K562 (cell line): ENCODE results near the gene RPL7L1. TPM values are rescaled to one million over a fixed set of nuclear protein-coding genes. Genes with fewer than 3 reads are reported as not detected.

Source experiments
- ATAC-seq: fragments of 200-7000 bp; cut with Tn5 transposase; 3 replicates; pipeline ENCODE4 v1.9.1; 2020; ENCODE audit warnings: moderate library complexity
- BruUV-seq: library from RNA; stranded (reverse); fragments of 400-500 nt; replicated peaks from 2 replicates; lab custom pipeline; 2021; lab: Mats Ljungman, UMichigan
- CTCF ChIA-PET: fragments of 300-600 bp; formaldehyde crosslinking; extraction: SDS; loops from one replicate; lab custom pipeline; 2021; ENCODE audit warnings: low intra/inter-chr PET ratio; lab: Yijun Ruan, JAX
- POLR2A ChIA-PET: fragments of 300-600, 350-650 bp; sonication (Branson Sonifier 250); formaldehyde crosslinking; extraction: SDS; loops from one replicate; lab custom pipeline; 2021; ENCODE audit warnings: antibody characterized with exemption, inconsistent platforms; lab: Yijun Ruan, JAX
- DNase-seq, 4 experiments: peaks; one replicate each; pipeline versions ENCODE4 v3.0.0 to v3.0.0-alpha.2; 2011 to 2018; ENCODE audit warnings: low spot score in 3 of 4, mixed read lengths in 3 of 4; ENCODE audit errors: extremely low read depth in 1 of 4
- FAIRE-seq: peaks from 2 replicates; lab custom pipeline; 2011; peaks lifted over from hg19 to GRCh38; lab: Jason Lieb, UNC
- H2AFZ ChIP-seq: 2 replicates; pipeline ENCODE4 v1.6.0; 2011; ENCODE audit warnings: low read depth, low read length, control low read depth, inconsistent platforms
- H3K27ac ChIP-seq: fragments of 200-600 bp; 3 replicates; pipeline ENCODE4 v1.8.0; 2011; ENCODE audit warnings: low read depth, mild to moderate bottlenecking, control low read depth, inconsistent platforms, low read length, moderate library complexity, mixed read lengths; ENCODE audit errors: extremely low read depth
- H3K27me3 ChIP-seq, 2 experiments: fragments of 300-600 bp in 1 of 2; 2 replicates in 1 of 2; 3 replicates in 1 of 2; pipeline versions ENCODE4 v1.6.0 to v1.8.0; 2011; ENCODE audit warnings: inconsistent platforms in 2 of 2, low read length in 2 of 2, mild to moderate bottlenecking in 1 of 2, mixed read lengths in 1 of 2, moderate library complexity in 1 of 2; ENCODE audit not compliant: control insufficient read depth in 2 of 2, insufficient read depth in 2 of 2
- H3K36me3 ChIP-seq: fragments of 300-600 bp; 3 replicates; pipeline ENCODE4 v1.8.0; 2011; ENCODE audit warnings: mild to moderate bottlenecking, low read length, inconsistent platforms; ENCODE audit not compliant: control insufficient read depth, insufficient read depth
- H3K4me1 ChIP-seq, 2 experiments: fragments of 200-600 bp in 1 of 2; replicated peaks in 1 of 2; 2 replicates in 1 of 2; 3 replicates in 1 of 2; pipeline versions ENCODE4 v1.5.1 to v1.8.0; 2011; ENCODE audit warnings: inconsistent platforms in 2 of 2, low read length in 2 of 2, mild to moderate bottlenecking in 1 of 2, mixed read lengths in 1 of 2, moderate library complexity in 1 of 2; ENCODE audit not compliant: control insufficient read depth in 2 of 2, insufficient read depth in 2 of 2
- H3K4me2 ChIP-seq: 2 replicates; pipeline ENCODE4 v1.6.1; 2011; ENCODE audit warnings: low read length, control low read depth, inconsistent platforms, mixed read lengths; ENCODE audit not compliant: insufficient read depth
- H3K4me3 ChIP-seq: fragments of 200-600 bp; sonication (generic), shearing (Covaris generic); 2 replicates; pipeline ENCODE4 v1.5.1; 2016; ENCODE audit warnings: control low read depth, inconsistent platforms
- H3K79me2 ChIP-seq: fragments of 200-600 bp; 3 replicates; pipeline ENCODE4 v1.8.0; 2011; ENCODE audit warnings: low read length, inconsistent platforms; ENCODE audit not compliant: control insufficient read depth, insufficient read depth
- H3K9ac ChIP-seq, 2 experiments: 2 replicates each; pipeline versions ENCODE4 v1.6.0 to v1.6.1; 2011; ENCODE audit warnings: low read depth in 2 of 2, low read length in 2 of 2, control low read depth in 1 of 2, inconsistent platforms in 1 of 2, mild to moderate bottlenecking in 1 of 2, mixed read lengths in 1 of 2; ENCODE audit not compliant: insufficient read depth in 1 of 2
- H3K9me1 ChIP-seq: one replicate; pipeline ENCODE4 v1.6.0; 2011; ENCODE audit warnings: inconsistent platforms, mild to moderate bottlenecking, low read length, moderate library complexity; ENCODE audit not compliant: control insufficient read depth, insufficient read depth
- H3K9me3 ChIP-seq: replicated peaks from 2 replicates; pipeline ENCODE4 v1.5.1; 2011; ENCODE audit warnings: low read depth, low read length, inconsistent platforms; ENCODE audit not compliant: control insufficient read depth, insufficient read depth
- H4K20me1 ChIP-seq: replicated peaks from 2 replicates; pipeline ENCODE4 v1.6.1; 2011; ENCODE audit warnings: low read length, inconsistent platforms, mixed read lengths; ENCODE audit not compliant: control insufficient read depth, insufficient read depth
- HEY1 ChIP-seq: fragments of 250-450 bp; sonication (Bioruptor Pico); IDR thresholded peaks from 2 replicates; pipeline ENCODE4 v1.5.0; 2020; ENCODE audit warnings: mild to moderate bottlenecking, moderate library complexity, borderline replicate concordance
- NFIC ChIP-seq: fragments of 450-650 bp; IDR thresholded peaks from 2 replicates; pipeline ENCODE4 v1.6.1; 2017; ENCODE audit warnings: mild to moderate bottlenecking, inconsistent platforms
- SMARCC2 ChIP-seq: fragments of 450-650 bp; IDR thresholded peaks from 2 replicates; pipeline ENCODE4 v1.6.1; 2017; ENCODE audit warnings: antibody characterized with exemption, moderate library complexity, mild to moderate bottlenecking, low read depth
- ZNF589 ChIP-seq: fragments of 200-800 bp; sonication (Bioruptor generic); IDR thresholded peaks from 2 replicates; pipeline ENCODE4 v1.6.1; 2016; ENCODE audit warnings: low read depth, missing genetic modification characterization, missing compliant biosample characterization
- WGBS: fragments of 100-300 bp; shearing (Covaris generic); methylation state at CpG from one replicate; pipeline ENCODE4 v1.1.6; 2016; ENCODE audit warnings: low coverage, mixed read lengths; ENCODE audit not compliant: insufficient coverage; ENCODE audit errors: missing lambda C conversion rate; 5-methylcytosine and 5-hydroxymethylcytosine counted together
- in situ Hi-C: fragments of 300-500 bp; cut with MboI; formaldehyde crosslinking; loops from 4 replicates; pipeline ENCODE4 v1.15.0; 2018; ENCODE audit warnings: inconsistent platforms, mixed read lengths
- intact Hi-C: fragments of 100-400 bp; cut with micrococcal nuclease; formaldehyde crosslinking; loops from 2 replicates; pipeline ENCODE4 v1.14.2; 2022
- polyA plus RNA-seq, 8 experiments: library from polyadenylated mRNA; depleted of rRNA in 4 of 8; stranded (reverse) in 5 of 8; unstranded in 3 of 8; fragments of >200 nt; fragmentation: Nextera tagmentation in 2 of 8; fragmentation: Illumina TruSeq in 1 of 8; extraction: Ambion mirVana in 2 of 8; extraction: Trizol in 1 of 8; gene quantifications; 2 replicates each; pipeline versions ENCODE4 v1.2.1 to v1.2.3, GENCODE V29; 2011 to 2014; ENCODE audit warnings: inconsistent platforms in 1 of 8, missing spikeins in 1 of 8
- total RNA-seq, 7 experiments: library from RNA; depleted of rRNA in 6 of 7; stranded (reverse); fragments of >200 nt in 6 of 7; fragmentation: Illumina TruSeq in 2 of 7; extraction: Trizol in 2 of 7; gene quantifications; 2 replicates each; pipeline versions ENCODE4 v1.2.1 to v1.2.3, GENCODE V29; 2011 to 2021; ENCODE audit warnings: low replicate concordance in 1 of 7
- TF ChIP-seq, protein P1 (sequence below): fragments of 200-800 bp; sonication (Bioruptor generic); IDR thresholded peaks from 2 replicates; pipeline ENCODE4 v1.6.1; 2016; ENCODE audit warnings: missing genetic modification characterization, missing compliant biosample characterization

RPL7L1 gene
- total and polyA plus RNA-seq, 9 of the 15 experiments (the other 6 are each of a cell fraction or from before 2014, with no cell fraction given) = 129 to 259 (median 164) TPM

DNA sequence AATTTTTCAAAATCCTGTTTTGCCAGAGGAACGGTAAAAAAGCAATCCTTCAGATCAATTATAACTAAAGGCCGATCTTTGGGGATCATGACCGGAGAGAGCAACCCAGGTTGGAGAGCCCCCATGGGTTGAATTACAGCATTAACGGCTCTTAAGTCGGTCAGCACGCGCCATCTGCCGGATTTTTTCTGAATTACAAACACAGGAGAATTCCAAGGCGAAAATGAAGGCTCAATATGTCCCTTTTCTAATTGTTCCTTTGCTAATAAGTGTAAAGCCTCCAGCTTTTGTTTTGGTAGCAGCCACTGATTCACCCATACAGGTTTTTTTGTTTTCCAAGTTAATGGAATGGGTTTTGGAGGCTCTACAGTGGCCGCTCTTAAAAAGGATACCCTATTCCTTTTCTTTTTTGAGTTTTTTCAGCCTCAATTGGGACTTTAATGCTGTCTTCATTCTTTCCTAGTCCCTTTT, 19.5 kb downstream of the RPL7L1 start (continued):
- TF ChIP-seq, protein P1, sequence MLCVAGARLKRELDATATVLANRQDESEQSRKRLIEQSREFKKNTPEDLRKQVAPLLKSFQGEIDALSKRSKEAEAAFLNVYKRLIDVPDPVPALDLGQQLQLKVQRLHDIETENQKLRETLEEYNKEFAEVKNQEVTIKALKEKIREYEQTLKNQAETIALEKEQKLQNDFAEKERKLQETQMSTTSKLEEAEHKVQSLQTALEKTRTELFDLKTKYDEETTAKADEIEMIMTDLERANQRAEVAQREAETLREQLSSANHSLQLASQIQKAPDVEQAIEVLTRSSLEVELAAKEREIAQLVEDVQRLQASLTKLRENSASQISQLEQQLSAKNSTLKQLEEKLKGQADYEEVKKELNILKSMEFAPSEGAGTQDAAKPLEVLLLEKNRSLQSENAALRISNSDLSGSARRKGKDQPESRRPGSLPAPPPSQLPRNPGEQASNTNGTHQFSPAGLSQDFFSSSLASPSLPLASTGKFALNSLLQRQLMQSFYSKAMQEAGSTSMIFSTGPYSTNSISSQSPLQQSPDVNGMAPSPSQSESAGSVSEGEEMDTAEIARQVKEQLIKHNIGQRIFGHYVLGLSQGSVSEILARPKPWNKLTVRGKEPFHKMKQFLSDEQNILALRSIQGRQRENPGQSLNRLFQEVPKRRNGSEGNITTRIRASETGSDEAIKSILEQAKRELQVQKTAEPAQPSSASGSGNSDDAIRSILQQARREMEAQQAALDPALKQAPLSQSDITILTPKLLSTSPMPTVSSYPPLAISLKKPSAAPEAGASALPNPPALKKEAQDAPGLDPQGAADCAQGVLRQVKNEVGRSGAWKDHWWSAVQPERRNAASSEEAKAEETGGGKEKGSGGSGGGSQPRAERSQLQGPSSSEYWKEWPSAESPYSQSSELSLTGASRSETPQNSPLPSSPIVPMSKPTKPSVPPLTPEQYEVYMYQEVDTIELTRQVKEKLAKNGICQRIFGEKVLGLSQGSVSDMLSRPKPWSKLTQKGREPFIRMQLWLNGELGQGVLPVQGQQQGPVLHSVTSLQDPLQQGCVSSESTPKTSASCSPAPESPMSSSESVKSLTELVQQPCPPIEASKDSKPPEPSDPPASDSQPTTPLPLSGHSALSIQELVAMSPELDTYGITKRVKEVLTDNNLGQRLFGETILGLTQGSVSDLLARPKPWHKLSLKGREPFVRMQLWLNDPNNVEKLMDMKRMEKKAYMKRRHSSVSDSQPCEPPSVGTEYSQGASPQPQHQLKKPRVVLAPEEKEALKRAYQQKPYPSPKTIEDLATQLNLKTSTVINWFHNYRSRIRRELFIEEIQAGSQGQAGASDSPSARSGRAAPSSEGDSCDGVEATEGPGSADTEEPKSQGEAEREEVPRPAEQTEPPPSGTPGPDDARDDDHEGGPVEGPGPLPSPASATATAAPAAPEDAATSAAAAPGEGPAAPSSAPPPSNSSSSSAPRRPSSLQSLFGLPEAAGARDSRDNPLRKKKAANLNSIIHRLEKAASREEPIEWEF (CRISPR knock-in tag) = no peak

DNA sequence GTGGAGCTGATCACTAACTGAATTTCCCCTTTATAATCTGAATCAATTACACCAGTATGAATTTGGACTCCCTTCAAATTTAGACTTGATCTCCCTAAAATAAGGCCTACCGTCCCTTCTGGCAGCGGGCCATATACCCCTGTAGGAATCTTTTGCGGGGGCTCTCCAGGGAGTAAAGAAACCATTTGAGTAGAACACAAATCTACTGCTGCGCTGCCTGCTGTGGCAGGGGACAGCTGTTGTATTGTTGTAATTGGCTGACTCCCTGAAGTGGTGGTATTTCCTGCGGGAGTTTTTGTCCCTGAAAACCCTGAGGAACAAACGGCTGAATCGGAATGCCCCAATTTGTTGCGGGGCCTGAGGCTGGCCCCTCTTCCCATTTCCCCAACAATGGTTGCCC, 20.5 kb downstream of the RPL7L1 start:
- no peaks in the 10 kb centered on the region for H3K9me1 ChIP-seq
- intact Hi-C loops = loop anchor here (1.0 to 10.0 kb wide), 7 partner anchors 62 to 733 kb away; partner anchors contain the start of genes GNMT and TBCC
- H3K79me2 ChIP-seq = no peaks in the 10 kb centered on the region
- no peaks in the 10 kb centered on the region for H3K27me3 ChIP-seq
- no peak for ATAC-seq
- WGBS = 38% methylated on average over 8 of the region's 8 CpGs
- CTCF ChIA-PET = interaction anchor here (1.9 to 2.9 kb wide), 3 partner anchors 239 to 733 kb away, joined by 7 to 26 read pairs (median 20); no protein-coding TSS in a partner anchor
- H3K36me3 ChIP-seq = no peaks in the 10 kb centered on the region
- H3K4me1 ChIP-seq = peaks cover 0 to 7% of the 10 kb centered on the region in 2 experiments; a peak in 3 of 5 replicates
- DNase-seq = no peak
- no peak overlapping the region for H3K4me3 ChIP-seq
- H3K9ac ChIP-seq = no peak overlapping the region
- TF ChIP-seq HEY1 (CRISPR knock-in tag) = no peak
- TF ChIP-seq ZNF589 (CRISPR knock-in tag) = no peak
- TF ChIP-seq SMARCC2 = no peak
- TF ChIP-seq NFIC = 0 out of 2 replicates have a peak, but pooled peaks have one; percentile 6
- TF ChIP-seq, all 486 proteins: peak for 1
- H4K20me1 ChIP-seq = no peaks in the 10 kb centered on the region
- POLR2A ChIA-PET = interaction anchor here (0.6 to 1.5 kb wide), 3 partner anchors 14 to 516 kb away, joined by 3 to 5 read pairs (median 4); no protein-coding TSS in a partner anchor
- H3K27ac ChIP-seq = no peak overlapping the region
- no peak overlapping the region for H2AFZ ChIP-seq
- in situ Hi-C loops = no loop called here
- no peak overlapping the region for H3K4me2 ChIP-seq
- H3K9me3 ChIP-seq = no peaks in the 10 kb centered on the region
- FAIRE-seq = no peak
- no TSS peak for BruUV-seq
